HG02973 (cell line): Measurements from ENCODE around the gene RXRA.

Experiments
- ATAC-seq: cut with Tn5 transposase; IDR thresholded peaks from one replicate; pipeline ENCODE4 v1.9.1; 2021; ENCODE audit warnings: moderate library complexity; ENCODE audit not compliant: unreplicated experiment

RXRA gene

GRCh38 chr9:134365115-134365596 lies 38.9 kb downstream of the RXRA start:
- no peak for ATAC-seq

GRCh38 chr9:134365791-134366222 lies 39.6 kb downstream of the RXRA start:
- no peak for ATAC-seq

- no peak for ATAC-seq
These were observed 40.2 kb downstream of the RXRA start for GRCh38 chr9:134366223-134367031.

GRCh38 chr9:134367061-134367460 lies 40.8 kb downstream of the RXRA start:
- ATAC-seq = no peak

- no peak for ATAC-seq
These were observed 41.7 kb downstream of the RXRA start for GRCh38 chr9:134367791-134368490.

- ATAC-seq = no peak
These were observed 42.3 kb downstream of the RXRA start for GRCh38 chr9:134368571-134368970.

- ATAC-seq = no peak
These were observed 43.4 kb downstream of the RXRA start for GRCh38 chr9:134369416-134370212.

GRCh38 chr9:134370213-134370492 lies 43.9 kb downstream of the RXRA start:
- ATAC-seq = no peak

GRCh38 chr9:134370638-134371037 lies 44.4 kb downstream of the RXRA start:
- ATAC-seq = no peak

GRCh38 chr9:134371731-134372130 lies 45.5 kb downstream of the RXRA start:
- ATAC-seq = no peak

- ATAC-seq = no peak
These were observed 46.5 kb downstream of the RXRA start for GRCh38 chr9:134372581-134373267.

- ATAC-seq = no peak
These were observed 47.0 kb downstream of the RXRA start for GRCh38 chr9:134373269-134373668.

GRCh38 chr9:134373953-134374300 lies 47.7 kb downstream of the RXRA start:
- ATAC-seq = no peak

- no peak for ATAC-seq
These were observed 48.2 kb downstream of the RXRA start for GRCh38 chr9:134374301-134375010.

- no peak for ATAC-seq
These were observed 48.7 kb downstream of the RXRA start for GRCh38 chr9:134375011-134375390.

- ATAC-seq = no peak
These were observed 49.5 kb downstream of the RXRA start for GRCh38 chr9:134375430-134376385.

- no peak for ATAC-seq
These were observed 50.3 kb downstream of the RXRA start for GRCh38 chr9:134376386-134377142.

- ATAC-seq = no peak
These were observed 50.9 kb downstream of the RXRA start for GRCh38 chr9:134377143-134377484.

- ATAC-seq = no peak
These were observed 51.7 kb downstream of the RXRA start for GRCh38 chr9:134377976-134378375.
